A172 (cell line): ENCODE results near the gene ALDH18A1. TPM values are rescaled to one million over a fixed set of nuclear protein-coding genes. Genes with fewer than 3 reads are reported as not detected.
"Not testable (repeated sequence)": the region's sequence is repeated elsewhere in the genome, so short reads cannot be mapped to it uniquely, and the experiment has no call there.

Experiments
- DNase-seq: peaks from one replicate; pipeline ENCODE4 v3.0.0-alpha.2; 2015; ENCODE audit warnings: low spot score
- total RNA-seq: library from RNA; depleted of rRNA; stranded (reverse); fragments of >200 nt; shearing (Covaris generic); gene quantifications from 2 replicates; pipeline ENCODE4 v1.2.3, GENCODE V29; 2014

The ALDH18A1 gene
- total RNA-seq, 1 experiment from 2014 or later: 94.9 TPM

DNA sequence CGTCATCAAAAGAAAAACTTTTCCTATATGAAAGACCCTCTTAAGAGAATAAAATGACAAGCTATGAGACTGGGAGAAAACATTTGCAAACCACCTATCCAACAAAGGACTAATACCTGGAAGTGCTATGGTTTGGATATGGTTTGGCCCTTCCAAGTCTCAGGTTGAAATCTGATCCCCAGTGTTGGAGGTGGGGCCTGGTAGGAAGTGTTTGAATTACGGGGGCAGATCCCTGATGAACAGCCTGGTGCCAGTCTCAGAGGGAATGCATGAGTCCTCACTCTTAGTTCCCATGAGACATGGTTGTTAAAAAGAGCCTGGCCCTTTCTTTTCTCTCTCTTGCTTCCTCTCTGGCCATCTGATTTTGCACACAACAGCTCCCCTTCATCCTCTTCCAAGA, 6.3 kb downstream of the ALDH18A1 start:
- DNase-seq: no peak

DNA sequence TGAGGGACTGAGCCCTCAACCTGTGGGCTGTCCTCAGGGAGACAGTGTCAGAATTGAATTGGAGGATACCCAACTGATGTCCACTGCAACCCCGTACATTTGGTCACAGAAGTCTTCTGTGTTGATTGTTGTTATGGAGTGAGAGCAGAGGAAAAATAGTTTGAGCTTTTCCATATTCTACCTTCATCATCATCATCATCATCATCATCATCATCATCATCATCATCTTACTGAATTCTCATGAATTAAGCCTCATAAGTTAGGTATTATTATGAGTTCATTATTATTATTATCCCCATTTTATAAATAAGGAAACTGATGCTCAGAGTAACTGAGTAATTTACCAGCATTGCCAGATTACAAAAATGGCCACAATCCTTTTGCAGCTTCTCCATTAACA, 8.4 kb downstream of the ALDH18A1 start:
- DNase-seq: no peak

- no peak for DNase-seq
These were observed 10.4 kb downstream of the ALDH18A1 start for GRCh38 chr10:95646160-95646559.

DNA sequence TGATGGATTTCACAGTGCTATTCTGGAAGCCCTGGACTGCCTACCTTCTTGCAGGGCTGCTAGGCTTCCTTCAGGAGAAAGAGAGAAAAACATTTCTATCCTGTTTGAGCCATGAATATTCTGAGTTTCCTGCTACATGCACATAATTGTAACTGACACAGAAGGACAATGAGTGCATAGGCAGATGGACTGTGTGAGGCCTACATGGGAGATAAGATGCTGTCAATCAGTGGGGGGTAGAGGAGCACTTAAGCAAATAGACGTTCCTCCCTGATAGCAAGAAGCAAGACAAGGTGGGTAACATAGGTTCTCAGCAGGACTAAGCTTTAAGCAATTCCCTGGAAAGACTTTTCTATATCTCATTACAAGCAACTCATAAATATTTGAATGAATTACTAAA, 11.6 kb downstream of the ALDH18A1 start:
- DNase-seq: no peak

GRCh38 chr10:95640891-95641315, 15.6 kb downstream of the ALDH18A1 start:
- no peak for DNase-seq

DNA sequence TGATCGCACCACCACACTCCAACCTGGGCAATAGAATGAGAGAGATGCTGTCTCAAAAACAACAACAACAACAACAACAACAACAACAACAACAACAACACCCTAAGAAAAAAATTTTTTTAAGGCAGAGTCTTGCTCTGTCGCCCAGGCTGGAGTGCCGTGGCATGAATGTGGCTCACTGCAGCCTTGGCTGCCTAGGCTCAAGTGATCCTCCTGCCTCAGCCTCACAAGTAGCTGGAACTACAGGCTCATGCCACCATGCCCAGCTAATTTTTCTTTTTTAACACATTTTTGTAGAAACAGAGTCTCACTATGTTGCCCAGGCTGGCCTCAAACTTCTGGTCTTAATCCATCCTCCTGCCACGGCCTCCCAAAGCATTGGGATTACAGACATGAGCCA, 18.6 kb downstream of the ALDH18A1 start:
- DNase-seq: no peak

DNA sequence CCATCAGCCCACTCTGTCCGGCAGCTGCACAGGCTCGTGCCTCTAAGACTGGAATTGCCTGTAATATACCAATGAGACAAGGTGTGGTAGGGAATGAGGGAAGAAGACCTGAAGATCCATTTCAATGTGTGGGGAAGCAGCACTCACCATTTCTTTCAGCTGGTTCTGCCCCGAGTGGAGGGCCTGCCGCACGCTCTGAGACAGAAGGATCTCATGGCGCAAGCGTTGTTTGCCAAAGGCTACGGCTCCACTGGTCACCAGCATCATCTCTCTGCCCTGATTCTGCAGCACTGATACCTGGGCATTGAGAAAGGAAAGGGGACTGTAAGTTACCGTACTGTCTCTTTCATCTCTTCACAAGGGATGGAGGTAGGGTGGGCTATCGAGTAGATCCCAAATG, 19.4 kb downstream of the ALDH18A1 start:
- no peak for DNase-seq

DNA sequence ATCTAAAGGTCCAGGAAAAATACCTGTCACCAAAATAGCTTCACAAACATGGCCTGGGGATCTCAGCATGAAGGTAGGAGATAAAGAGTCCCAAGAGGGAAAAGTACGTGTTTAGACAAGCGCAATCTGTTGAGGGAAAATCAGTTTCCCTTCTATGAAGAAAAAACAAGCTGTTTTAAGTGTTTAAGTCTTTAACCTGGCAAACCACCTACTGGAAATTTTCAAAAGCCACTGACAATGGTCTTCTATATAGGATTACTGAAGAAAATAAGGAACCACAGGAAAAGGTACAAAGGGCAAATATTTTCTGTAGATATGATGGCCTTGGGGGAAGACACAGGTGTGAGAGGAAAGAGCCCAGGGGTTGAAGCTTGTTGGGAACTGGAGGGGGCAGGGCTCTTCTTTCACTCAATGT, 21.2 kb downstream of the ALDH18A1 start:
- no peak for DNase-seq

GRCh38 chr10:95628786-95629185, 27.7 kb downstream of the ALDH18A1 start:
- DNase-seq: peak; percentile 40

DNA sequence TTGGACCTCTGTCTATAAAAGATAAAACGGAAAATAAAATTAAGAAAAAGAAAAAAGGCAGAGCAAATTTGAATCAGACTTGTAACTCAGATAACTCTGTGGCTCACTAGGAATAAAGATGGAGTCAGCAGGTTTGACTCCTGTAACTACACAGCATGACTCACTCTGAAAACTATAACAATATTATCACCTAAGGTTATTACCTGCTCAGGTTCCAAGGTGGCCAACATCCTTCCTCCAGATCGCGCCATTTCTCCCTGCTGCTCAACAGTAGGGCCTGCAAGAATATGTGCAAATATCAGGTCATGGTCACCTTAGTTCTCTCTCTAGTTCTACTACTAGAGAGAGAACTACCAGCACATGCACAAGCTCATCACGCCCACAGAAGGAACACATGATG, 30.0 kb downstream of the ALDH18A1 start:
- no peak for DNase-seq

DNA sequence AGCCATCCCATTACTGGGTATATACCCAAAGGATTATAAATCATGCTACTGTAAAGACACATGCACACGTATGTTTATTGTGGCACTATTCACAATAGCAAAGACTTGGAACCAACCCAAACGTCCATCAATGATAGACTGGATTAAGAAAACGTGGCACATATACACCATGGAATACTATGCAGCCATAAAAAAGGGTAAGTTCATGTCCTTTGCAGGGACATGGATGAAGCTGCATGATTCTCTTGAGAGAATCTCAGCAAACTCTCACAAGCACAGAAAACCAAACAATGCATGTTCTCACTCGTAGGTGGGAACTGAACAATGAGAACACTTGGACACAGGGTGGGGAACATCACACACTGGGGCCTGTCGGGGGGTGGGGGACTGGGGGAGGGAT, 36.1 kb downstream of the ALDH18A1 start:
- not testable (repeated sequence) for DNase-seq

DNA sequence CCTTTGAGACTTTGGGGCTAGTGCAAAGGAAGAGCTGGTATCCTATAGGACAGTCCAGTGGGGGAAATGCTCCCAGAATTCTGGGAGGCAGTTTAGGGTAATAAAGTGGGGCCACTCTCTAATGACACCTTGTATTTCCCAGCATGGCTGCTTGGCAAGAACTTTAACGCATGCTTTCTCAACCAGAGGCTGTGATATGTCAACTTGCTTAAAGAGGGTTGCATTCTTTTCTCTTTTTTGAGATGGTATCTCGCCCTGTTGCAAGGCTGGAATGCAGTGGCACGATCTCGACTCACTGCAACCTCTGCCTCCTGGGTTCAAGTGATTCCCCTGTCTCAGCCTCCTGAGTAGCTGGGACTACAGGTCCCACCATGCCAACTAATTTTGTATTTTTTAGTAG, 38.4 kb downstream of the ALDH18A1 start:
- DNase-seq: no peak

GRCh38 chr10:95616446-95616845, 40.1 kb downstream of the ALDH18A1 start:
- DNase-seq: no peak

DNA sequence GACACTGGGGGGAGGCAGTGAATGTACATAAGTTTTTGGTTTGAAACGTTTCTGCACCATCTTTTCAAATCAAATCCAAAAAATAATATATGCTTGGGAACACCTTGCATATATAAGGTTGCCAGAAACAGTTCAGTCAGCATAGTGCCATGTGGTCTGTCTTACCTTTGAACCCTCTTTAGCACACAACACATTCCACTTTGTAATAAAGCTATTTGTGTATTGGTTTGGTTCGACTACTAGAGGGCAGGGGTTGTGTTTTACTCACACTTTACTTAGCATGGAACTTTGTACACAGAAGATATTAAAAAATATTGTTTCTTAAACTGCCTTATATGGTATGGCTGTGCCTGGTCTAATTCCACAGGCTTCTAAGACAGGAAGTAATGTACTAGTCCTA, 43.2 kb downstream of the ALDH18A1 start:
- no peak for DNase-seq

GRCh38 chr10:95610727-95611126, 45.8 kb downstream of the ALDH18A1 start:
- DNase-seq: no peak

- no peak for DNase-seq
These were observed 49.6 kb downstream of the ALDH18A1 start for GRCh38 chr10:95606922-95607321.

GRCh38 chr10:95605163-95605562, 51.3 kb downstream of the ALDH18A1 start:
- no peak for DNase-seq

GRCh38 chr10:95604630-95605029, 51.9 kb downstream of the ALDH18A1 start:
- DNase-seq: no peak

GRCh38 chr10:95602382-95602781, 54.1 kb downstream of the ALDH18A1 start:
- DNase-seq: no peak

- peak; percentile 85 for DNase-seq
These were observed 55.3 kb downstream of the ALDH18A1 start for GRCh38 chr10:95601116-95601719.

DNA sequence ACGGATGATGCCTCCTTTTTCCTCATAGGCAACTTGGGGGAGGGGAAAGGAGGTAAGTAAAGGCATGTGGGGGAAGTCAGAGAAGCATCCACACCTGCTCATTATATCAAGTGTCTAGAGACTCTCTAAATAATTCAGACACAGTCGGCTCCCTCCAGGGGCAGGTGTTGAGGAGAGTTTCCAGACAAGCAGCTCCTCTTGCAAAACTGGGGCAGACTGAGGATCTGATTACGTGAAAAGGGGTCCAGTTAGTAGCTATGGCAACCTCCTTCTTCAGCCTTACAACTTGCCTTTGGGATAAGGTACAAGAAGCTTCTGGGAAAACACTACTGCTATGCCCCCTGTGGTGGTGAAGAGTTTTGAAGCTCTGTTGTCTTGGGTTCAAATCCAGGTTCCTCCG, 56.4 kb downstream of the ALDH18A1 start:
- no peak for DNase-seq

DNA sequence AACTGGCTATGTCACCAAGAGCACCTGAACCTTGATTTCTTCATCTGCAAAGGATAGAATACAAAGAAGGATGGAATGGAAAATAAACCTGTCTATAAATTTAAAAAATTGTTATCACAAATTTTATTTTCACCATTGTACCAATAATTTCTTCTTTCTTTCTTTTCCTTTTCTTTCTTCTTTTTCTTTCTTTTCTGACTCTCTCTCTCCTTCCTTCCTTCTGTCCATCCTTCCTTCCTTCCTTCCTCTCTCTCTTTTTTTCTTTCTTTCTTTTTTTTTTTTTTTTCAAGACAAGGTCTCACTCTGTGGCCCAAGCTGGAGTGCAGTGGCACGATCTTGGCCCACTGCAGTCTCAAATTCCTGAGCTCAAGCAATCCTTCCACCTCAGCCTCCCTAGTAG, 58.7 kb downstream of the ALDH18A1 start:
- no peak for DNase-seq

DNA sequence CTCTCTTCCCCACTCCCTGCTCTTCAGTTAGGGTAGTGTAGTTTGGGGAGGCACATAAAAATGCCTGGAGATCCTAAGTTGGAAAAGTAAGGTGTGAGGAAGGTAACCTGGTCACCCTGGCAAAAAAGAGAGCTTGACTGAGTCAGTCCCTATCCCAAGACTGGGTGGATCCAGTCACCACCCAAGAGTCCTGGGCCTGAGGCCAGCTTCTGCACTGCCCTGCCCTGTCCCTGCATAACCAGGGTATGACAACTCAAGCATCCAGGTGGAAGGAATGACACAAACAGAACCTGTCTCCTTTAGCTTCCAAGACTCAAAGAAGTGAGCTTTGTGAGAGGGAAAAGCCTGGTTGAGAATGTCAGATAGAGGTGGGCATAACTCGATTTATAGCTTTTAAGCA, 68.5 kb downstream of the ALDH18A1 start:
- DNase-seq: no peak

GRCh38 chr10:95579835-95580535, 76.5 kb downstream of the ALDH18A1 start:
- DNase-seq: no peak
